Activated naive CD8-positive, alpha-beta T cell treated with anti-CD3 and anti-CD28 coated beads, Interleukin-2, amount 10 ng/mL, durations not matched to agents 7 days and 5 days (primary cell): ENCODE data around the gene RPL13A. TPM values are rescaled to one million over a fixed set of nuclear protein-coding genes. Genes with fewer than 3 reads are reported as not detected.

Experiments used
- ATAC-seq: fragments of 150-1000 bp; cut with Tn5 transposase; one replicate; pipeline ENCODE4 v1.10.0; 2021; ENCODE audit warnings: low read depth, moderate library complexity
- POLR2A ChIA-PET: fragments of 350-600 bp; sonication (Branson Sonifier 250); formaldehyde crosslinking; loops from one replicate; lab custom pipeline; 2021; ENCODE audit warnings: antibody characterized with exemption; lab: Charles Lee
- DNase-seq: peaks from one replicate; pipeline ENCODE4 v3.0.0; 2021
- H3K27ac Mint-ChIP-seq: one replicate; pipeline ENCODE4 v1.8.0; 2022; ENCODE audit warnings: mild to moderate bottlenecking, mixed read lengths
- H3K27me3 Mint-ChIP-seq: one replicate; pipeline ENCODE4 v1.8.0; 2022; ENCODE audit warnings: mild to moderate bottlenecking, moderate library complexity, mixed read lengths
- H3K36me3 Mint-ChIP-seq: one replicate; pipeline ENCODE4 v1.8.0; 2021; ENCODE audit warnings: mild to moderate bottlenecking, mixed read lengths
- H3K4me1 Mint-ChIP-seq: one replicate; pipeline ENCODE4 v1.8.0; 2021; ENCODE audit warnings: mixed read lengths
- H3K4me3 Mint-ChIP-seq: one replicate; pipeline ENCODE4 v1.8.0; 2022; ENCODE audit warnings: mild to moderate bottlenecking, moderate library complexity, mixed read lengths
- H3K9me3 Mint-ChIP-seq: one replicate; pipeline ENCODE4 v1.8.0; 2021; ENCODE audit warnings: mixed read lengths
- total RNA-seq, 2 experiments: library from RNA; stranded (reverse); gene quantifications; one replicate each; pipeline ENCODE4 v1.2.3, GENCODE V29; 2021

Gene RPL13A
- total RNA-seq, 2 experiments from 2014 or later = 2,936 to 3,173 TPM

- no peaks in the 10 kb centered on the region for H3K27me3 Mint-ChIP-seq
- H3K4me1 Mint-ChIP-seq = peaks cover 34% of the 10 kb centered on the region
- POLR2A ChIA-PET = interaction anchor here (0.6 to 4.8 kb wide), 15 partner anchors 9 to 502 kb away, joined by 3 to 60 read pairs (median 5); partner anchors contain the start of genes ALDH16A1, KASH5, NOSIP and PIH1D1
- H3K4me3 Mint-ChIP-seq = peak overlapping the region; percentile 98
- peak overlapping the region; percentile 99 for H3K27ac Mint-ChIP-seq
- H3K9me3 Mint-ChIP-seq = no peaks in the 10 kb centered on the region
- H3K36me3 Mint-ChIP-seq = peaks cover 29% of the 10 kb centered on the region
- no peak for DNase-seq
- ATAC-seq = no peak
These were observed 12.1 kb upstream of the RPL13A start for GRCh38 chr19:49475191-49475917.

DNA sequence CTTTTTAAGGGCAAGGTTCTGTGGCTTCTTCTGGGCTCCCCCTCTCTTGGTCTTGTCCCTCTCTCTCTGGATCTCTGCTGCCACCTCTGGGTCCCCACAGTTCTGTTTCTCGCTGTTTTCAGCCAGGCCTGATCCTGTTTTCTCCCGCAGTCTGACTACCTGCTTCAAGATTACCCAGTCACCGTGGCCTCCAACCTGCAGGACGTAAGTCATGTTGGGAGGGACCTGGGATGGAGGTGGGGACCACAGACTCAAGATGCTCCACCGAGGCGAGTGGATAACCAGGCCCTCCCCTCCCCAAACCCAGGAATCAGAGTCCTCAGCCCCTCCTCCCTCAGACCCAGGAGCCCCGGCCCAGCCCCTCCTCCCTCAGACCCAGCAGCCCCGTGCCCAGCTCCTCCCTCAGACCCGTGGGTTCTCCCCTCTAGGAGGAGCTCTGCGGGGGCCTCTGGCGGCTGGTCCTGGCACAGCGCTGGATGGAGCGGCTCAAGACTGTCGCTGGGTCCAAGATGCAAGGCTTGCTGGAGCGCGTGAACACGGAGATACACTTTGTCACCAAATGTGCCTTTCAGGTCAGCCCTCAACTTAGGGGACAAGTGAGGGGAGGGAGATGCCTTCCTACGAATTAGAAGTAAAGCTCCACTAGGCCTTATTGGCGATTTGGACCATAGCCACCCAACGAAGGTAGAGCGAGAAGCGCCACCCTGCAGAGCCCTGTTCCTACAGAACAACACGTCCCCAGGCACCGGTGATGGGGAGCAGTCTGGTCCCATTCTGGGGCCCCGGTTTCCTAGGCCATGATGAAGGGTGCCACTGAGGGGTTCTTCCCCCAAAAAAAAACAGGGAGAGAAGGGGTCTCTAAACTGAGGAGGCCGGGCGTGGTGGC lies 11.2 kb upstream of the RPL13A start:
- Mint-ChIP-seq H3K9me3 (no peaks in the 10 kb centered on the region), H3K4me3 (peak overlapping the region; percentile 98), H3K27me3 (no peaks in the 10 kb centered on the region), H3K4me1 (peaks cover 31% of the 10 kb centered on the region), H3K36me3 (peaks cover 33% of the 10 kb centered on the region), H3K27ac (peak overlapping the region; percentile 99)
- ATAC-seq = peak; percentile 46
- POLR2A ChIA-PET = interaction anchor here (0.7 to 4.8 kb wide), 13 partner anchors 8 to 164 kb away, joined by 3 to 60 read pairs (median 6); partner anchors contain the start of genes ALDH16A1, NOSIP, PIH1D1 and RPL13A
- DNase-seq = peak; percentile 78

- no peaks in the 10 kb centered on the region for H3K9me3 Mint-ChIP-seq
These were observed 7.3 kb upstream of the RPL13A start for GRCh38 chr19:49479975-49480628.

GRCh38 chr19:49481020-49481683 lies 6.3 kb upstream of the RPL13A start:
- no peak for DNase-seq
- peaks cover 25% of the 10 kb centered on the region for H3K36me3 Mint-ChIP-seq
- H3K4me1 Mint-ChIP-seq = peaks cover 26% of the 10 kb centered on the region
- ATAC-seq = no peak
- H3K4me3 Mint-ChIP-seq = no peak overlapping the region
- H3K27me3 Mint-ChIP-seq = no peaks in the 10 kb centered on the region
- POLR2A ChIA-PET = interaction anchor here (0.6 to 2.0 kb wide), 4 partner anchors 15 to 197 kb away, joined by 3 to 6 read pairs (median 4); partner anchors contain the start of genes PRMT1 and RPS11
- no peaks in the 10 kb centered on the region for H3K9me3 Mint-ChIP-seq
- no peak overlapping the region for H3K27ac Mint-ChIP-seq

More at GRCh38 chr19:49479975-49480628, 7.3 kb upstream of the RPL13A start:
- Mint-ChIP-seq H3K27ac (no peak overlapping the region), H3K36me3 (peaks cover 30% of the 10 kb centered on the region), H3K4me1 (peaks cover 25% of the 10 kb centered on the region), H3K27me3 (no peaks in the 10 kb centered on the region), H3K4me3 (no peak overlapping the region)
- DNase-seq (no peak), ATAC-seq (no peak)
- POLR2A ChIA-PET = interaction anchor here (0.6 to 0.7 kb wide), 2 partner anchors 196 to 197 kb away, joined by 3 to 6 read pairs; partner anchors contain the start of gene PRMT1

- Mint-ChIP-seq H3K27ac (peak overlapping the region; percentile 73), H3K36me3 (peaks cover 52% of the 10 kb centered on the region), H3K4me1 (peaks cover 31% of the 10 kb centered on the region), H3K4me3 (no peak overlapping the region), H3K9me3 (no peaks in the 10 kb centered on the region), H3K27me3 (no peaks in the 10 kb centered on the region)
- DNase-seq (no peak), ATAC-seq (no peak)
- POLR2A ChIA-PET = interaction anchor here (1.7 kb wide), 3 partner anchors 9 to 13 kb away, joined by 4 to 7 read pairs (median 7); partner anchors contain the start of gene FLT3LG
These were observed 1.2 kb upstream of the RPL13A start for GRCh38 chr19:49486232-49486631.

- Mint-ChIP-seq H3K4me1 (peaks cover 29% of the 10 kb centered on the region), H3K27ac (peak overlapping the region; percentile 92), H3K9me3 (no peaks in the 10 kb centered on the region), H3K27me3 (no peaks in the 10 kb centered on the region), H3K36me3 (peaks cover 52% of the 10 kb centered on the region), H3K4me3 (peak overlapping the region; percentile 92)
- DNase-seq = no peak
- no peak for ATAC-seq
- POLR2A ChIA-PET = interaction anchor here (1.5 to 3.0 kb wide), 6 partner anchors 9 to 34 kb away, joined by 4 to 60 read pairs (median 7); partner anchors contain the start of genes ALDH16A1 and FLT3LG
These were observed 615 bp upstream of the RPL13A start for GRCh38 chr19:49486710-49487276.

DNA sequence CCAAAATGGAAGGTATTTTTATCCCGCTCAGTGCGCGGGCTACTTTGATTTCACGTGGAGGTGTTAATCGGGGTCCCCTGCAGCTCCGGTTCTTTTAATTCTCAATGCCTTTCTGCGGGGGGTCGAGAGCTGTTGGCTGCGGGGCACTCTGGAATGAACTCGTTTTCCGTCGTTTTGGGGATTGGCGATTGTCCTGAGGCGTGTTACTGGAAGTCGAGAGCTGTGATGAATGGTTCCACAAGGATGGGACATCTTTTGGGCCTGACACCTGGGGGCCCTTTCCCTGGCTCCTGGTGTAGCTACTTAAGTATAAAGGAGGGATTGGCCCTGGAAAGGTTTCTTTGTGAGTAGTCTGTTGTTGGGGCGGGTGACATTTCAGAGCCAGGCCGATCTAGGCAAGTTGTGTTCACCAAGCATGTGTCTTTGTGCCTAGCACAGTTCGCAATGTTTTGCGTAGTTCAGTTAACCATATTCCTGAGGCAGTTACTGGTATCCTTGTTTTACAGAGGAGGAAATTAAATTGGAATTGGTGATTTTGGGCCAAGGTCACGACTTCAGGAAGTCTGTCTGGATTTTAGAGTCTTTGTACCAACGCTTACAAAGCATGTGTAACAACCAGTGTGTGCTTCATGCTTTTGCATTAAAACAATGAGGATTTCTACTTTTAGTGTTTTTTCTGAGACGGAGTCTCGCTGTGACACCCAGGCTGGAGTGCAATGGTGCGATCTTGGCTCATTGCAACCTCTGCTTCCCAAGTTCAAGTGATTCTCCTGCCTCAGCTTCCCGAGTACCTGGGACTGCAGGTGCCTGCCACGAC lies 846 bp downstream of the RPL13A start:
- ATAC-seq (no peak), DNase-seq (no peak)
- H3K27me3 Mint-ChIP-seq = no peaks in the 10 kb centered on the region
- H3K9me3 Mint-ChIP-seq = no peaks in the 10 kb centered on the region
- H3K27ac Mint-ChIP-seq = peak overlapping the region; percentile 92
- peak overlapping the region; percentile 92 for H3K4me3 Mint-ChIP-seq
- POLR2A ChIA-PET = interaction anchor here (0.9 to 3.0 kb wide), 9 partner anchors 11 to 188 kb away, joined by 3 to 60 read pairs (median 5); partner anchors contain the start of genes ALDH16A1, FLT3LG and NOSIP
- H3K4me1 Mint-ChIP-seq = peaks cover 37% of the 10 kb centered on the region
- H3K36me3 Mint-ChIP-seq = peaks cover 60% of the 10 kb centered on the region

- H3K4me3 Mint-ChIP-seq = peak overlapping the region; percentile 92
- peak overlapping the region; percentile 92 for H3K27ac Mint-ChIP-seq
These were observed 1.6 kb downstream of the RPL13A start for GRCh38 chr19:49488863-49489537.

DNA sequence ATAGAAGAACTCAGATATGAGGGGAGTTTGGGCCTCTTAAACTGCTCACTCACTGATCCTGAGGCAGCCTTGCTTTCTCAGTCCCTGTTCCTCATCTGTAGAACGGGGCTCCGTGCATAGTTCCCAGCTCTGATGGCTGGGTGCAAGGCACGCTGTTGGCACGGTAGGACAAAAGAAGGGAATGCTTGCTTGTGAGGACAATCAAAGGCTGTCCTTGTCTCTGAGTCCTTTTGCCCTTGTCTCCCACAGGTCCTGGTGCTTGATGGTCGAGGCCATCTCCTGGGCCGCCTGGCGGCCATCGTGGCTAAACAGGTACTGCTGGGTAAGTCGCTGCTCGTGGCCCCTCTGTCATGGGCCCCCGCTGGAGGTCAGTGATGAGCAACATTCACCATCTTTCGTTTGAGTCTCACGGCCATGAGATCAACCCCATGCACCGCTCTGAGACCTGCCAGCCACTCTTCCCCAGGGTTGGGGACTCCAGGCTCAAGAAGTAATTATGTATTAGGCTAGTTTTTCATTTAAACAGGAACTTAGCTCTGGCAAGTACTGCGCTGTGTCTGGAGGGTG lies 2.3 kb downstream of the RPL13A start:
- no peaks in the 10 kb centered on the region for H3K9me3 Mint-ChIP-seq
- H3K4me3 Mint-ChIP-seq = peak overlapping the region; percentile 92
- H3K27ac Mint-ChIP-seq = peak overlapping the region; percentile 92
- POLR2A ChIA-PET = interaction anchor here (1.2 to 3.0 kb wide), 3 partner anchors 13 to 69 kb away, joined by 3 to 60 read pairs (median 3); no protein-coding TSS in a partner anchor
- no peak for DNase-seq
- H3K27me3 Mint-ChIP-seq = no peaks in the 10 kb centered on the region
- H3K4me1 Mint-ChIP-seq = peaks cover 35% of the 10 kb centered on the region
- ATAC-seq = no peak
- peaks cover 64% of the 10 kb centered on the region for H3K36me3 Mint-ChIP-seq

More at GRCh38 chr19:49488863-49489537, 1.6 kb downstream of the RPL13A start:
- POLR2A ChIA-PET = interaction anchor here (0.6 to 3.0 kb wide), 6 partner anchors 12 to 74 kb away, joined by 3 to 60 read pairs (median 4); partner anchors contain the start of gene FLT3LG
- Mint-ChIP-seq H3K36me3 (peaks cover 64% of the 10 kb centered on the region), H3K9me3 (no peaks in the 10 kb centered on the region), H3K27me3 (no peaks in the 10 kb centered on the region), H3K4me1 (peaks cover 35% of the 10 kb centered on the region)
- DNase-seq = no peak
- no peak for ATAC-seq

- POLR2A ChIA-PET = interaction anchor here (0.9 kb wide), 1 partner anchor 15 kb away, joined by 3 read pairs; no protein-coding TSS in a partner anchor
- no peak for DNase-seq
- no peaks in the 10 kb centered on the region for H3K27me3 Mint-ChIP-seq
- peaks cover 39% of the 10 kb centered on the region for H3K4me1 Mint-ChIP-seq
- peaks cover 64% of the 10 kb centered on the region for H3K36me3 Mint-ChIP-seq
- H3K27ac Mint-ChIP-seq = peak overlapping the region; percentile 92
- no peak for ATAC-seq
- H3K9me3 Mint-ChIP-seq = no peaks in the 10 kb centered on the region
- H3K4me3 Mint-ChIP-seq = peak overlapping the region; percentile 92
These were observed 3.0 kb downstream of the RPL13A start for GRCh38 chr19:49490287-49491029.
